HCT116 (cell line): ENCODE results near the gene YTHDC2. TPM values are rescaled to one million over a fixed set of nuclear protein-coding genes. Genes with fewer than 3 reads are reported as not detected.

ENCODE experiments used
- ATAC-seq: fragments of 200-7000 bp; cut with Tn5 transposase; 2 replicates; pipeline ENCODE4 v1.9.1; 2020; ENCODE audit warnings: mild to moderate bottlenecking, moderate library complexity
- BruUV-seq: library from RNA; stranded (reverse); fragments of 400-500 nt; replicated peaks from 2 replicates; lab custom pipeline; 2021; lab: Mats Ljungman, UMichigan
- CTCF ChIA-PET: fragments of 300-600 bp; sonication (Branson Sonifier 250); formaldehyde crosslinking; loops from one replicate; lab custom pipeline; 2021; ENCODE audit warnings: antibody characterized with exemption; lab: Charles Lee
- POLR2A ChIA-PET: fragments of 300-600, 350-600 bp; sonication (Branson Sonifier 250); formaldehyde crosslinking; loops from one replicate; lab custom pipeline; 2021; ENCODE audit warnings: antibody characterized with exemption; lab: Charles Lee
- RAD21 ChIA-PET, 2 experiments: fragments of 300-600 bp; sonication (Branson Sonifier 250); formaldehyde crosslinking; loops; one replicate each; lab custom pipeline; 2023; ENCODE audit warnings: low total read pairs in 2 of 2; ENCODE audit not compliant: uncharacterized antibody in 2 of 2, unreplicated experiment in 2 of 2, low non-redundant PET in 1 of 2; lab: Charles Lee
- DNase-seq: peaks from one replicate; pipeline ENCODE4 v3.0.0-alpha.2; 2010; ENCODE audit warnings: low read depth, low spot score
- H2AFZ ChIP-seq: fragments of 200-600 bp; shearing (Covaris generic), sonication (generic); 2 replicates; pipeline ENCODE4 v1.6.1; 2017; ENCODE audit warnings: low read depth, mixed run types, mixed read lengths, antibody characterized with exemption, low read length; ENCODE audit not compliant: poor library complexity, severe bottlenecking
- H3K27ac ChIP-seq: 2 replicates; pipeline ENCODE4 v1.5.1; 2012; ENCODE audit warnings: low read depth, low read length
- H3K27me3 ChIP-seq: fragments of 200-600 bp; sonication (generic); 2 replicates; pipeline ENCODE4 v1.6.1; 2016; ENCODE audit warnings: mixed run types, low read length, mixed read lengths; ENCODE audit not compliant: insufficient read depth
- H3K36me3 ChIP-seq, 2 experiments: fragments of 200-500 bp in 1 of 2; fragments of 200-600 bp in 1 of 2; sonication (Bioruptor generic) in 1 of 2; sonication (generic) in 1 of 2; 2 replicates each; pipeline versions ENCODE4 v1.5.1 to v1.6.1; 2014 to 2016; ENCODE audit warnings: low read length in 2 of 2, inconsistent platforms in 1 of 2, mixed read lengths in 1 of 2, mixed run types in 1 of 2; ENCODE audit not compliant: insufficient read depth in 2 of 2, control insufficient read depth in 1 of 2
- H3K4me1 ChIP-seq, 2 experiments: fragments of 200-600 bp in 1 of 2; sonication (generic) in 1 of 2; 2 replicates each; pipeline versions ENCODE4 v1.5.1 to v1.6.1; 2012 to 2017; ENCODE audit warnings: low read length in 2 of 2, inconsistent platforms in 1 of 2, mild to moderate bottlenecking in 1 of 2, mixed read lengths in 1 of 2, mixed run types in 1 of 2, moderate library complexity in 1 of 2; ENCODE audit not compliant: insufficient read depth in 2 of 2, control insufficient read depth in 1 of 2
- H3K4me2 ChIP-seq: fragments of 200-600 bp; sonication (generic); 2 replicates; pipeline ENCODE4 v1.6.1; 2017; ENCODE audit warnings: mixed run types, low read length, mixed read lengths
- H3K4me3 ChIP-seq, 2 experiments: fragments of 200-600 bp in 1 of 2; sonication (generic) in 1 of 2; replicated peaks in 1 of 2; 2 replicates each; pipeline ENCODE4 v1.5.1; 2011 to 2016; ENCODE audit warnings: low read length in 2 of 2, control low read depth in 1 of 2, low read depth in 1 of 2, mild to moderate bottlenecking in 1 of 2, mixed read lengths in 1 of 2, mixed run types in 1 of 2
- H3K79me2 ChIP-seq: fragments of 200-600 bp; sonication (generic); 2 replicates; pipeline ENCODE4 v1.6.1; 2017; ENCODE audit warnings: mild to moderate bottlenecking, mixed run types, low read length, moderate library complexity, mixed read lengths; ENCODE audit not compliant: insufficient read depth
- H3K9ac ChIP-seq: fragments of 200-600 bp; sonication (generic); 2 replicates; pipeline ENCODE4 v1.6.1; 2016; ENCODE audit warnings: low read length, mixed read lengths
- H3K9me2 ChIP-seq: fragments of 200-600 bp; sonication (generic), shearing (Covaris generic); 2 replicates; pipeline ENCODE4 v1.6.1; 2017; ENCODE audit warnings: mixed run types, mild to moderate bottlenecking, moderate library complexity; ENCODE audit not compliant: insufficient read depth
- H3K9me3 ChIP-seq, 2 experiments: fragments of 200-500 bp in 1 of 2; fragments of 200-600 bp in 1 of 2; sonication (Bioruptor generic) in 1 of 2; sonication (generic) in 1 of 2; 2 replicates each; pipeline ENCODE4 v1.6.1; 2014 to 2017; ENCODE audit warnings: low read length in 2 of 2, mixed read lengths in 2 of 2, inconsistent platforms in 1 of 2, low read depth in 1 of 2, mild to moderate bottlenecking in 1 of 2, mixed run types in 1 of 2, moderate library complexity in 1 of 2; ENCODE audit not compliant: control insufficient read depth in 1 of 2, insufficient read depth in 1 of 2
- H4K20me1 ChIP-seq: fragments of 200-600 bp; sonication (generic), shearing (Covaris generic); 2 replicates; pipeline ENCODE4 v1.6.1; 2017; ENCODE audit warnings: mixed run types, mild to moderate bottlenecking, moderate library complexity; ENCODE audit not compliant: insufficient read depth
- ATF3 ChIP-seq: IDR thresholded peaks from 2 replicates; pipeline ENCODE4 v1.6.1; 2012
- CBX3 ChIP-seq: IDR thresholded peaks from 2 replicates; pipeline ENCODE4 v1.6.1; 2012; ENCODE audit warnings: low read depth
- CEBPB ChIP-seq: IDR thresholded peaks from 2 replicates; pipeline ENCODE4 v1.6.1; 2012; ENCODE audit warnings: low read depth
- EGR1 ChIP-seq: IDR thresholded peaks from 2 replicates; pipeline ENCODE4 v1.6.1; 2012; ENCODE audit warnings: low read depth
- EZH2phosphoT487 ChIP-seq: fragments of 200-600 bp; IDR thresholded peaks from 2 replicates; pipeline ENCODE4 v1.6.1; 2018; ENCODE audit warnings: antibody characterized with exemption, borderline replicate concordance
- JUND ChIP-seq: IDR thresholded peaks from 2 replicates; pipeline ENCODE4 v1.6.1; 2012
- POLR2A ChIP-seq: IDR thresholded peaks from 2 replicates; pipeline ENCODE4 v1.7.0; 2011; ENCODE audit warnings: borderline replicate concordance; ENCODE audit not compliant: insufficient read depth, insufficient read length; ENCODE audit errors: extremely low read depth
- POLR2AphosphoS5 ChIP-seq: IDR thresholded peaks from 2 replicates; pipeline ENCODE4 v1.6.1; 2011; ENCODE audit warnings: mild to moderate bottlenecking, low read depth, low read length, moderate library complexity
- RAD21 ChIP-seq: IDR thresholded peaks from 2 replicates; pipeline ENCODE4 v1.6.1; 2012; ENCODE audit warnings: low read depth, mild to moderate bottlenecking
- SP1 ChIP-seq: IDR thresholded peaks from 2 replicates; pipeline ENCODE4 v1.6.1; 2012; ENCODE audit warnings: low read depth
- SRF ChIP-seq: IDR thresholded peaks from 2 replicates; pipeline ENCODE4 v1.6.1; 2012; ENCODE audit warnings: low read depth
- YY1 ChIP-seq: IDR thresholded peaks from 2 replicates; pipeline ENCODE4 v1.6.1; 2011; ENCODE audit warnings: low read length, low read depth, moderate library complexity, mild to moderate bottlenecking; ENCODE audit not compliant: insufficient replicate concordance; ENCODE audit errors: extremely low read depth
- ZNF274 ChIP-seq: fragments of 200-500 bp; sonication (Bioruptor generic); IDR thresholded peaks from 2 replicates; pipeline ENCODE4 v1.6.1; 2014; ENCODE audit warnings: mild to moderate bottlenecking, low read depth, low read length, inconsistent platforms
- intact Hi-C: fragments of 100-400 bp; cut with micrococcal nuclease; formaldehyde crosslinking; loops from 2 replicates; pipeline ENCODE4 v1.10.0; 2022
- total RNA-seq: library from RNA; stranded (reverse); gene quantifications from one replicate; pipeline ENCODE4 v1.2.1, GENCODE V29; 2021; ENCODE audit not compliant: unreplicated experiment

The YTHDC2 gene
- total RNA-seq, 1 experiment from 2014 or later = 22.2 TPM

DNA sequence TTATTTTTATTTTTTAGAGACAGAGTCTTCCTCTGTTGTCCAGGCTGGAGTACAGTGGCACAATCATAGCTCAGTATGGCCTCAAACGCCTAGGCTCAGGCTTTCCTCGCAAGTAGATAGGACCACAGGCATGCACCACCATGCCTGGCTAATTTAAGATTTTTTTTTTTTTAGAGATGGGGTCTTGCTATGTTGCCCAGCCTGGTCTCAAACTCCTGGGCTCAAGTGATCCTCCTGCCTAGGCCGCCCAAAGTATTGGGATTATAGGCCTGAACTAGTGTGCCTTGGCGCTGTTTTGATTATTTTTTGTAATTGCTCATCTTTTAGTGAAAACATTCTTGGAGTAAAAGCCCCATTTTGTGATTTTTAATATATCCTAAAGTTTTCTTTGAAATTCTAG, 5.4 kb downstream of the YTHDC2 start:
- Histone ChIP-seq H2AFZ (no peak overlapping the region), H3K9me3 (no peaks in the 10 kb centered on the region), H4K20me1 (0 out of 2 replicates have a peak, but pooled peaks cover 4% of the 10 kb centered on the region), H3K4me1 (peaks cover 0 to 5% of the 10 kb centered on the region in 2 experiments; a peak in 1 of 4 replicates), H3K27me3 (no peaks in the 10 kb centered on the region), H3K79me2 (peaks cover 91% of the 10 kb centered on the region), H3K4me2 (no peak overlapping the region), H3K36me3 (peaks cover 2 to 3% of the 10 kb centered on the region in 2 experiments; a peak in 3 of 4 replicates), H3K9ac (no peak overlapping the region), H3K27ac (no peak overlapping the region), H3K9me2 (no peaks in the 10 kb centered on the region), H3K4me3 (no peak overlapping the region)
- BruUV-seq = no TSS peak
- no peak for DNase-seq
- CTCF ChIA-PET = no interaction called here
- no peak for TF ChIP-seq POLR2AphosphoS5
- TF ChIP-seq SRF = no peak
- no peak for TF ChIP-seq EGR1
- TF ChIP-seq CEBPB = no peak
- TF ChIP-seq EZH2phosphoT487 = no peak
- no peak for TF ChIP-seq CBX3
- no peak for TF ChIP-seq ATF3
- TF ChIP-seq YY1 = no peak
- no peak for TF ChIP-seq SP1
- no peak for TF ChIP-seq RAD21
- RAD21 ChIA-PET = no interaction called here
- ATAC-seq = no peak
- POLR2A ChIA-PET = no interaction called here
- intact Hi-C loops = no loop called here

- intact Hi-C loops = no loop called here
- H3K9ac ChIP-seq = no peak overlapping the region
These were observed 5.9 kb downstream of the YTHDC2 start for GRCh38 chr5:113519412-113519811.

More at GRCh38 chr5:113519412-113519811, 5.9 kb downstream of the YTHDC2 start:
- no peaks in the 10 kb centered on the region for H3K27me3 ChIP-seq
- H3K4me1 ChIP-seq = peaks cover 0 to 4% of the 10 kb centered on the region in 2 experiments; a peak in 1 of 4 replicates
- peaks cover 2 to 3% of the 10 kb centered on the region in 2 experiments; a peak in 3 of 4 replicates for H3K36me3 ChIP-seq
- peaks cover 91% of the 10 kb centered on the region for H3K79me2 ChIP-seq
- no peak overlapping the region for H3K4me2 ChIP-seq
- POLR2A ChIA-PET = no interaction called here
- CTCF ChIA-PET = no interaction called here
- H3K4me3 ChIP-seq = no peak overlapping the region
- no peak overlapping the region for H3K27ac ChIP-seq
- RAD21 ChIA-PET = no interaction called here
- H3K9me2 ChIP-seq = no peaks in the 10 kb centered on the region
- no TSS peak for BruUV-seq
- DNase-seq = no peak
- H4K20me1 ChIP-seq = 0 out of 2 replicates have a peak, but pooled peaks cover 4% of the 10 kb centered on the region
- H2AFZ ChIP-seq = no peak overlapping the region
- H3K9me3 ChIP-seq = no peaks in the 10 kb centered on the region
- no peak for ATAC-seq
- TF ChIP-seq CEBPB (no peak), POLR2A (no peak), JUND (no peak), ZNF274 (no peak), EZH2phosphoT487 (no peak), EGR1 (no peak), RAD21 (no peak), SP1 (no peak)
